Stimulated activated CD4-positive, alpha-beta T cell treated with anti-CD3 and anti-CD28 coated beads, Interleukin-12 subunit alpha, Interleukin-12 subunit beta, amount 100 ng/mL, for 4 hours (primary cell): ENCODE measurements around the gene PRLH.
A peak's percentile ranks its signal among the peaks of the same experiment; 100 is the strongest.

Source experiments
- DNase-seq: peaks from one replicate; pipeline ENCODE4 v3.0.0-alpha.2; 2020

The PRLH gene

GRCh38 chr2:237567276-237568029, 1.1 kb downstream of the PRLH start:
- no peak for DNase-seq

GRCh38 chr2:237568121-237568660, 1.8 kb downstream of the PRLH start:
- DNase-seq, result no peak

GRCh38 chr2:237569041-237569440, 2.7 kb downstream of the PRLH start:
- no peak for DNase-seq

DNA sequence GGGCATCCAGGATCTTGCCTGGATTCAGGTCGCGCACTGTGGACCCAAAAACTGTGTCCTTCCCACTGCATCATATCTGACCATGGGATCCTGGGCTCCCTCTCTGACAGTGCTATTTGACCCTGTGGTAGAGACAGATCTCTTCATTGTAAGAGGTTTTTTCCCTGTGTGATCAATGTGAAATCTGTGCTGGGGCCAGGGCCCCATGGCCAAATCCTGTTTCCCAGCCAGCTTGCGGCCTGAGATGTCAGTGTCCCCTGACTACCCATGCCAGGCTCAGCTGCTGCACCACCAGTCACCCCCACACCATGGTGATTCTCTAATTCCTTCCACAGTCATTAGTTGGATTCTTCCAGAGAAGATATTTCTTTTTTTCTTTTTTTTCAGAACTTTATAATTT, 3.5 kb downstream of the PRLH start:
- DNase-seq, result no peak

- DNase-seq, result no peak
Observed at GRCh38 chr2:237570776-237571335, 4.5 kb downstream of the PRLH start.

DNA sequence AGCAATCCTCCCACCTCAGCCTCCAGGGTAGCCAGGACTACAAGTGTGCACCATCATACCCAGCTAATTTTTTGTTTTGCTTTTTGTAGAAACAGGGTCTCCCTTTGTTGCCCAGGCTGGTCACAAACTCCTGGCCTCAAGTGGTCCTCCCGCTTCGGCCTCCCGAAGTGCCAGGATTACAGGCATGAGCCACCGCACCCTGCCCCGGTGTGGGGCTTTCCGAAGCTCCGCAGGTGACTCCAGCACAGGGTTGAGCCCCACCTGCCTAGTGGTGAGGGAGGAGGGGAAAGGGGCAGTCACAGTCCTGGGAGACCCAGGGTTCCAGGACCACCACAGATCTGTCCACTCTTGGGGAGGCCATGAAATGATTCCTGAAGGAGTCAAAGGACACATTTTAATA, 5.2 kb downstream of the PRLH start:
- DNase-seq, result no peak

GRCh38 chr2:237572021-237572741, 5.8 kb downstream of the PRLH start:
- DNase-seq, result peak; percentile 91

DNA sequence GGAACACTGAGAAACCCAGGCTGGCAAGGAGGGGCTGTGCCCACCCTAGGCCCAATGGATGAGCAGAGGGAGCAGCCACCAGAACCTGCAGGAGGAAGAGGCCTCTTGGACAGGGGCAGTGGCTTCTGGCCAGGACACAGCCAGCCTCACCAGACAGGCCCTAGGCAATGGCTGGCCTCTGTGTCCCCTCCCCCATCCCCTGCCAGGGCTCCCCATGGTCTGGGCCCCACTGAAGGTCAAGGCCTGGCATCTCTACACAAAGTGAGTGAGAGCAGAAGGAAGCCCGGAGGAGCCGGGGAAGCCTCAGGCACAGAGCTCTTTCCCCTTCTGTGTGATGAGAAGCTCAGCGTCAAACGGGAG, 6.3 kb downstream of the PRLH start:
- no peak for DNase-seq

GRCh38 chr2:237573721-237574415, 7.5 kb downstream of the PRLH start:
- no peak for DNase-seq

DNA sequence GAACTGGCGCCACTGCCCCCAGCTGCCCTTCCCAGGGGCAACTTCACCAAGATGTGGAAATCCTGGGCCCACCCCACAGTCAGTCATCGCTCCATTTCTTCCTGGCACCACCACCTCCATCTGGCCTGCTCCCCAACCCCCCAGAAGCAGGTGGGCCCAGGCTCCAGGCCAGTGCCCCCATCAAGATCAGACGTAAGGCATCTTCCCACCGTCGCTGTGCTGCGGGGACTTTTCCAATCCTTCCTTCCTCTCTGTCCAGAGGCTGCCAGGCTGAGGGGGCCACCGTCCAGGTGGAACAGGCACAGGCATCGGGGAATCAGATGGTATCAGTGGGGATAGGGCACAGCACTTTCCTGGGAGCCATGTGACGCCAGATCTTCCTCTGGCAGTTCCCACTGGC, 8.1 kb downstream of the PRLH start:
- no peak for DNase-seq

GRCh38 chr2:237574894-237575868, 8.8 kb downstream of the PRLH start:
- no peak for DNase-seq

DNA sequence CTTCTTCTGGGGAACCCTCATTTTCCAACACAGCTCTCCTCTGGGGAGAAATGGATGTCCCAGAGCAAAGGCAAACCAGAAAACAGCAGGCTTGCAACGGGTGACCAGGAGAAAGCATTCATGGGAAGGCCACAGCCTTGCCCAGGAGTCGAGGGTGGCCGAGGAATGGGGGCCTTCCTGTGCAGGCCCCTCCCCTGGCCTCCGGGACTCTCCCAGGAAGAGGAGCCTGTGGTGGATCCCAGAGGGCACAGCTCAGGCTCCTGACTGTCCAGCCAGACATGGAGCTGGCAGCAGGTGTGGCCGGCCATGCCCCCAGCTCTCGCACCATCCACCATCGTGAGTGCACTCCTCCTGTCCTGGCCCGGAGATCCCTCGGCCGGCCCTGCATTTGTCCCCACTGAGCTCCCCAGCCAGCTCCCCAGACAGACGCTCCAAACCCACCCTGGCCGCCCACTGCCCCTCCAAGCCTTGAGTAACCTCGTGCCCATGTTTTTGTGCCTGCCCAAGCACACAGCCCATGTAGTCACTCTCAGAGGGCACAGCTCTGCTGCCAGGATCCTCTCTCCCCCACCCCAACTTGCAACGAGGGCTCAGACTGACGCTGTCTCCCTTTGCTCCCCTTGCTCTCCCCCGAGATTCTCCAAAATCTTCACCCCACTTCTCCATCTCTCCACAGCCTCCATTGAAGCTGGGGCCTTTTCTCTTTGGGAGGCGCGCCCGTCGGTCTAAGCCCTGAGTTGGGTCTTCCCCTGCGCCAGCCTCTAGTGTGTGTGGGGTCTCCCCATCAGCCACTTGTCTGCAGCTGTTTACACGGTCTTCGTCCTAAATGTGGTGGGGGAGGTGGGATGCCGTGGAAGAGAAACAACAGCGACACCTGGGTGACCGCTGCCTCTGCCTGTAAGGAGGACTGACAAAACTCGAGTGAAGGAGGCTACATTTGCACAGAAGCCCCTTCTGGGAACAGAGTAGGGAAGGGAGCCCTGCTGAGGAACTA, 9.8 kb downstream of the PRLH start:
- no peak for DNase-seq

- DNase-seq, result no peak
Observed at GRCh38 chr2:237576974-237577373, 10.6 kb downstream of the PRLH start.

DNA sequence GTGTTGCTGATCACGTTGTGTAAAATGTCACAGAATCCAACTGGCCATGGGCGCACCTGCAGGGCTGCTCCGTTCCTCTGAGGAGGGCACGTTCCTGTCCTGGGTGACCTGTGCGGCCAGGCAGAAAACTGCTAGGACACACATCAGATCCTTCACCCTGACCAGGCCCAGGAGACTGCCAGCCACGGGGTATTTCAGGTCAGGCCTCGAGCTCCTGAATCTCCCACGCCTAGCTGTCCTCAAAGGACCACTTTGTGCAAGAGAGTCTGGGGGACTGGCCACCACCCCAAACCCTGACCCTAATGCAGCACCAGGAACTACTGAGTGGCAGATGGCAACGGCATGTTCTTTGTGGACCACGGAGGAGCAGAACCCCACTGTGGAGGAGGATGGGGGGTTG, 11.1 kb downstream of the PRLH start:
- DNase-seq, result no peak

DNA sequence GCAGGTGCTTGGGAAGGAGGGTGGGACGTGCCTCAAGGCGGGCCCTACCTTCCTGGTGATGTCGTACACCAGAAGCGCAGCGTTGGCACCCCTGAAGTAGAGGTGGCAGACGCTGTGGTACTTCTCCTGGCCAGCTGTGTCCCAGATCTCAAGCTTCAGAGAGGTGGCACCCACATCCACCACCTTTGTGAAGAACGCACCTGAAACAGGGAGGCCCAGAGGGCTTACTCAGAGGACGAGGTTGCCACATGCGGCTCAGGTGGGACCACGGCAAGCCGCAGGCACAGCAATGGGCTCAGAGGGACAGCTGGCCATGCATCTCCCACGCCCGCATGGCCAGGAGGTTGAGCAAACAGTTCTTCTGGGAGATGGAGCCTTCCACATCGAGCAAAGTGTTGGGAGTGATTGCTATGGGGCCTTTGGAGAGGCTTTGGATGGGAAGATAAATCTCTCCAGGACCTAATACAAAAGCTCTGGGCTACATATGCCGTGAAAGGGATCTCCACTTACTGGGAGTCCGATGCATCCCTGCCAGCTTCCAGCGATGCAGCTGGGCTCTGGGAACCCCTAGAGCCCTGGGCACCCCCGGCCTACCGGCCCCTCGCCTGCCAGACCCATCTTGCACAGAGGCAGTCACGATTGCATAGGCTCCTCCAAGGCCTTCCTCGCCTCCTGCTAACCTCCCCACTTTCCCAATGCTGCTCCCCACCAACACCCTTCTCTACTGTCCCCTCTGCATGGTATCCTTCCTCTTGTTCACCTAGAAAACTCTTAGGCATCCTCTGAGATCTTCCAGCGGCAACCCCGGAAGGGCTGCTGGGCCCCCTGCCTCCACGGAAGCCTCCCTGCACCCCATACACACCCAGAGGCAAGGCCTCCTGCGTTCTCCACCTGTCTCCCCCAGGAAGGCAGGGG, 11.8 kb downstream of the PRLH start:
- no peak for DNase-seq

DNA sequence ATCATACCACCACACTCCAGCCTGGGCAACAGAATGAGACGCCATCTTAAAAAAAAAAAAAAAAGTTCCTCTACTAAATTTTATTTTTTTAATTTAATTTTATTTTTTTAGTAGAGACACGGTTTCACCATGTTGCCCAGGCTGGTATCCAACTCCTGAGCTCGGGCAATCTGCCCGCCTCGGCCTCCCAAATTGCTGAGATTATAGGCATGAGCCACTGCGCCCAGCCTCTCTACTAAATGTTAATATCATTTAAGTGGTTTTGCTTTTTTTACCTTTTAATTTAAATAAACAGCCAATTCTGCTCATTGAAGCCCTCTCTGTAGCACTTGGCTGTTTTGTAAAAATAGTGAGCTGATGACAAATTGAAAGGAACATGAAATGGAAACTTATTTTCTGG, 15.0 kb downstream of the PRLH start:
- DNase-seq, result no peak

DNA sequence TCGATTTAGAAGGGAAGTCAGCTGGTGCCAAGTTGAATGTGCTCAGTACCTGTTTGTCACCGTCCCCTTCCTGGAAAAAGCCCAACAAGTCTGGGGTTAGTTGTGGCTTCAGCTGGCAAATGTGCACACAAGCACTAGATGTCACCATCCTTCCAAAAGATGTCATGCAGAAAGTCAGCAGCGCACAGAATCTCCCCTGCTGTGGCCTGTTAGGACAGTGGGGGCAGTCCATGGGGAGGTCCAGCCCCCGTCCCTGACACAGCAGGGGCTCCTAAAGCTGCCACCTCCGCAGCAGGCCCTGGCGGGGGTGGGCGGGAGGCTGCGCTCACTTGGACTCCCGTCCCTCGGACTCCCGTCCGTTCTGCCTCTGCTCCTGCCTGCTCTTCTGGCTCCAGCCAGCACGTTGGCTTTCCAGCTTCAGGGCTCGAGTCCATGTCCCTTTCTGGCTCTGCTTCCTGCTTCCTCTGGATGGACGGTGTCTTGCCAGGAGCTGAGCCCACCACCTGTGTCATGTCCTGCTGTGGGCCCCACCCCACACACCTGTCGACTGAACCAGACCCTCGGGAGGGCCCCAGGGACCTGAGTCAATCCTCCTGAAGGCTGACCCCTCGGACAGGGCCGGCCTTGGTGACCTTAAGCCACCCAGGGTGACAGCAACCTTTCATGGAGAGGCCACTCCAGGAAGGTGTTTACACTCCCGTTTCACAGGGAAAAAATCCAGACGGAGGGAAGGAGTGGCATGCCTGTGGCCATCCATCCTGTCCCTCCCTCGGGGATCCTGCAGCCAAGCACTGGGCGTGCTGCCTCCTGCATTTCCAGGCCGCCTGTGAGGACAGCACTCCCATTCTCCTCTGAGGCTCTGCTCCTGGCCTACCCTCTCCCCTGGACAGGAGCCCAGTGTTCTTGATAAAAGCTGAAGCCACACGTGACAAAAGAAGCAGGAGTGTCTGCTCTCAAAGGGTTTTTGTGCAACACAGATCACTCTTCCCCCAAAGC, 15.7 kb downstream of the PRLH start:
- DNase-seq, result no peak
